ENCODE results near the gene CCDC120. TPM values are rescaled to one million over a fixed set of nuclear protein-coding genes. Genes with fewer than 3 reads are reported as not detected.
A peak's percentile ranks its signal among the peaks of the same experiment; 100 is the strongest.

The CCDC120 gene
- total RNA-seq, 1 donor from 2014 or later: 2.7 TPM

GRCh38 chrX:49063715-49064114, 4.9 kb downstream of the CCDC120 start:
- DNase-seq: no peak

GRCh38 chrX:49064303-49064702, 5.5 kb downstream of the CCDC120 start:
- DNase-seq: no peak

- DNase-seq: no peak
These were observed 5.9 kb downstream of the CCDC120 start for GRCh38 chrX:49064735-49065134.

GRCh38 chrX:49066278-49066677, 7.5 kb downstream of the CCDC120 start:
- DNase-seq: no peak

- DNase-seq: no peak
These were observed 7.9 kb downstream of the CCDC120 start for GRCh38 chrX:49066690-49067089.

- no peak for DNase-seq
These were observed 8.7 kb downstream of the CCDC120 start for GRCh38 chrX:49067285-49068120.

- no peak for DNase-seq
These were observed 10.2 kb downstream of the CCDC120 start for GRCh38 chrX:49069038-49069437.

- DNase-seq: no peak
These were observed 12.2 kb downstream of the CCDC120 start for GRCh38 chrX:49070988-49071387.

DNA sequence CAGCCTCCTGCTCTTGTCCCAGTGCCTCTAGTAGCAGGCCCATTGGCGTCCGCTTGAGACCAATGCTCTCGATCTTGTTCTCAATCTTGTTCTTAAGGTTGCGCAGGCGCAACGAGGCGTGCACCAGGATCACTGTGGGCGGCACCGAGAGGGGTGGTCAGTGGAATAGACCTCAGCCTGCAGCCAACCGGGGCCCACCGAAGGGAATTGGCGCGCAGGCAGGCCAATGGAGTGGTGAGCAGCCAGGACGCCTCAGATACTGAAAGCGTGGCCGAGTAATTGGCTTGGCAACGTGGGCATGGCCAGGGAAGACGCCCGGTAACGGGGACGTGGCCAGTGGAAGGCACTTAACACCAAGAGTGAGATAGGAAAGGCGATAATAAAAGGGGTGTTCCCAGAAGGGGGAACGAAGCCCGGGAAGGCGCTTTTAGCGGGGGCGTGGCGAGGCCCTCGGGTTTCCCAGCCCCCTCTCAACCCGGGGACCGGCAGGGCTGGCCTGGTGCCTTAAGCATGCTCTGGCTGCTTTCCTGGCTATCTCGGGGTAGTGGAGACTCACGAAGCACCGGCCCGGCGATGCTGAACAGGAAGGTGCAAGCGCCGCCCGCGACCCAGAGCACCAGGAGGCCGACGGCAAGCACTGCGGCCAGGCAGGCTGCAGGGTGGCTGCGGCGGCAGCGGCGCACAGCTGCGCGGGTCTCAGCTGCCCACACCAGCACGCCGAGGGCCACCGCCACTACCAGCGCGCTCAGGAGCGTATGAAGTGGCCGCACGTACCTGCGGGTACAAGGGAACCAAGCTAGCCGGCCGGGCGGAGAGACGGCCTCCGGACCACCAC, 13.3 kb downstream of the CCDC120 start:
- peak; percentile 89 for DNase-seq

DNA sequence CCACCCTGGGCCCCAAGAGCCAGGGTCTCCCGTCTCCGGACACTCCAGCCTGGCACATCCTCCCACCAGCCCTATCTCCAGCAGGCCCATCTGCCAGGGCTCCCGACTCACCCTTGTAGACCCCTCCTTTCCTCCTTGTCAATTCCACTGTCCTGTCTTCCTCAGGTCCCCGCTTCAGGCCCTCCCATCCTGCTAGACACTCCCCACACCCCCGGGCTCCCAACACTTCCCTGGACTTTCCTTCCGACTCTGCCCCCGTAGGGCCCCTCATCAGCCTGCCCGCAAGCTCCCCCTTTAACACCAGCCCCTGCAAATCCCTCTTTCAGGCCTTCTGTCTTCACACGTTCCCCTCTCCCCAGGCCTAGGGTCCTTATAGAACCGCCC, 13.9 kb downstream of the CCDC120 start:
- DNase-seq: peak; percentile 18

GRCh38 chrX:49073601-49074575, 15.1 kb downstream of the CCDC120 start, which contains the start of gene PRAF2:
Gene PRAF2 (minus strand): TSS chrX:49074002. CDS start chrX:49073987, 15 bp downstream.
- peak; percentile 96 for DNase-seq

- no peak for DNase-seq
These were observed 16.5 kb downstream of the CCDC120 start for GRCh38 chrX:49075347-49075746.

GRCh38 chrX:49077941-49078340, 19.1 kb downstream of the CCDC120 start:
- DNase-seq: no peak

DNA sequence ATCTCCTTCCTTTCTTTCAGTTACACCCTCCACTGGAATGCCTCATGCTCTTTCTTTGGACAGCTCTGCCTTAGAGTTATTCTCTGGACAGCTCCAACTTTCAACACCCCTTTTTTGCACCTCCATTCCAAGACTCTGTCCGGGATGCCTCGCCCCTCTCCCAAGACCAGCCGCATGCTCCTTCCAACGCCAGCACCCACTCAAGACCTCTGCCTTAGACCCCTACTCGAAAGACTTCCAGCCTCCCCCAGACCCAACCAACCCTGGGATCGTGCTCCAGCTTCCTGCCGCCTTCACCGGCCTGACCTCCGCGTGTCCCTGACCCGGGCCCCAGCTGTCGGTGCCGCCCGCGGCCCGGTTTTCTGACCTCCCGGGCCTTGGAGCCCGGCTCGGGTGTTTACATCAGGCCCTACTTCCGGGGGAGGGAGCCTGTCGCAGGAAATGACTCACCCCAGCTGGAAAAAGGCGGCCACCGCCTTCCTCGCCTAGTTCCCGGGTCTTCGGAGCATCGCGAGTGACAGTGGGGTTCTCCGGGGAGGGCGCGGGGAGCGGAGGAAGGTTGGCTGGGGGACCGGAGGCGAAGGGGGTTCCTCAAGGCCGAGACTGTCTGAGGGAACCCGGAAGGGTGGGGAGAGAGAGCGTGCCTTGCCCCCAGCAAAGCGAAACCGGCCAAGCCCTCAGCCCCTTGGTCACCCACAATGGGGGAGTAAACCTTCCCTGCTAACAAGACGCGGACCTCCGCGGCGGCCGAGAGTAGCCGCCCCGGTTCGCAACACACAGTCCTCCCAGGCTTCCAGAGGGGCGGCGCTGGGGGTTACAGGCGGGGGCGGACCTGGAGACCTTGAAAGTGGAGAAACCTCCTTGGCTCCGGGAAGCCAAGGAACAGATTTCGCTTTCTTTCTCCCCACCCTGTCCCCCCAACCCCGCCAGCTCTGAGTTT, 21.0 kb downstream of the CCDC120 start, which contains the start of gene WDR45:
Gene WDR45 (minus strand): TSS at position 399 of the 940 bp plus-strand sequence. CDS start 1,792 bp downstream, outside the sequence.
- peak; percentile 79 for DNase-seq

DNA sequence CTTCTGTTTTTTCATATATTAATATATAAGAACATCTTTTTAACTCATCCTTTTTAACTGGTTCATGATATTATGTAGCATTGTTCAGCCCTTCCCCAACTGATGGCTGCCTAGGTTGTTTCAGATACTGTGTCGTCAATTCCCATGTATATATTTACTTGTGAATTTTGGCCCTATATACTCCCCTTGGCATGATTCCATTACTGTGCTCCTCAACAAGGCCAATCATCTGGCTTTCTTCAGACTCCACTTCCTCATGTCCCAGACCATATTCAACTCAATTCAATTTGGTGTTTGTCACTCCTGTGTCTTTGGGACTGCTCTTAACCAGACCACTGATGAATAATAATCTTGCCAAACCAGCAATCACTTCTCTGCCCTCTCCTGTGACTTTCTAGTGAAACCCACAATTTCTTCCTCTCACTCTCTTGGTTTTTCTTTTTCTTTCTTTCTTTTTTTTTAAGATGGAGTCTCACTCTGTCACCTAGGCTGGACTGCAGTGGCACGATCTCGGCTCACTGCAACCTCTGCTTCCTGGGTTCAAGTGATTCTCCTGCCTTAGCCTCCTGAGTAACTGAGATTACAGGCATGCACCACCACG, 23.6 kb downstream of the CCDC120 start:
- DNase-seq: no peak

- no peak for DNase-seq
These were observed 30.8 kb downstream of the CCDC120 start for GRCh38 chrX:49089553-49089952.

DNA sequence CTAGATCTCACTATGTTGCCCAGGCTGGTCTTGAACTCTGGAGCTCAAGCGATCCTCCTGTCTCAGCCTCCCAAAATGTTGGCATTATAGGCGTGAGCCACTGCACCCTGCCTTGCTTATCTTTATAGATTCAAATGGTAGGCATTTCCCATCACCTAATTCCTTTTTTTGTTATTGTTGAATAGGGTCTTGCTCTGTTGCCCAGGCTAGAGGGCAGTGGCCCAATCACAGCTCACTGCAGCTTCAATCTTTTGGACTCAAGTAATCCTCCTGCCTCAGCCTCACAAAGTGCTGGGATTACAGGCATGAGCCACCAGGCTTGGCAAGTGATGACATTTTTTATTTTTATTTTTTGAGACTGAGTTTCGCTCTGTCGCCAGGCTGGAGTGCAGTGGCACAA, 37.6 kb downstream of the CCDC120 start:
- DNase-seq: no peak

GRCh38 chrX:49100704-49101628, 42.2 kb downstream of the CCDC120 start:
- peak; percentile 95 for DNase-seq

GRCh38 chrX:49101629-49101984, 42.8 kb downstream of the CCDC120 start:
- DNase-seq: no peak

All from tongue (tissue), 2 donors.